ENCODE measurements around the gene DIAPH2. TPM values are rescaled to one million over a fixed set of nuclear protein-coding genes. Genes with fewer than 3 reads are reported as not detected.

DIAPH2 gene
- total RNA-seq, 1 donor from 2014 or later, result 9.4 TPM

- ATAC-seq (no peak), DNase-seq (ENCODE audit: low spot score) (no peak)
Observed at GRCh38 chrX:97366237-97366636, 681.6 kb downstream of the DIAPH2 start.

- ATAC-seq, result peak; percentile 66
- DNase-seq (ENCODE audit: low spot score), result no peak
Observed at GRCh38 chrX:97367125-97367524, 682.5 kb downstream of the DIAPH2 start.

DNA sequence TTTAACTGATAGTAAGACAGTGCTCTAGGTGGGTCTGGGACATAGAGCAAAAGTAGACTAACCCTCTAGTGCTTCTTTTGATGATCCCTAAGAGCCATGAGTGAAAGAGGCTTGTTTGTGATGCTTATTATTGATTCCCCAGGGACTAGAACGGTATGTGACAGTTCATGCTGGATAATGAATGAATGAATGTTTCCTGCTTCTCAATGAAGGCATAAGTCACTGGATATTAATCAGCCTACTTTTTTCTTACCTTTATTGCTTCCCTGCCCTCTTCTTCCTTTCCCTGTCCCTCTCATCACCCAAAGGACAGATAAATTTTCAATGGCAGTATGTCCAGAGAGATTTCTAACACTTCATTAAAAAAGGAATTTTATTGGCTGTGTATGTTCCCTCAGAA lies 685.3 kb downstream of the DIAPH2 start:
- DNase-seq (ENCODE audit: low spot score), result no peak

DNA sequence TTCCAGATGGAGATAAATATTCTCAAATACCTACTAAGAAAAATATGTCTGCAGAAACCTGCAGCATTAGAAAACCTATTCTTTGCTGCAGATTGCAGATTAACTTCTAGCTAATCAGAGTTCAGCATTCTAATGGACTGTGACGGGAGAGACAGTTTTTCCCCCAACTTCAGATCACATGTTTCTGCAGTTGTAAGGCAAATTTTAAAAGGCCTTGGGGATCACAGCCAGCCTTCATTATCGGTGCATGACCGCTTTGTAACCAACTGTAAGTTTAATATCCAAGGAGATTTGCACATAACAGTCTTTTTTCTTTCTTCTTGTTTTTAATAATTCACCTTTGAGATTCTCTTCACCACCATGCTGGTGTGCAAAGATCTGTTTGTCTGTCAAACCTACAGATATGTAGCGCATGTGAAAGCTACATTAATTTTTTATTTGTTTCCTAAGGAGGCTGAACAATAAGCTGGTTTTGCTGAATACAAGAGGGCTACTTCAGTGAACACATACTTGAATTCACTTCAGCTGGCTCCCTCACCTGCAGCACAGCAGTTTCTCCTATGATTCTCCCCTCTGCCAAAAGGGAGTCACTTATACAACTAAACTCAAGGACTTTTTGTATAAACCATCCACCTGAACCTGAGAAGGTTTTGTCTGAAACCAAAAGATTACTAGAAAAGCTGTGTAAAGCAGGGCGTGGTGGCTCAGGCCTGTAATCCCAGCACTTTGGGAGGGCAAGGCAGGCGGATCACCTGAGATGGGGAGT lies 687.5 kb downstream of the DIAPH2 start:
- no peak for ATAC-seq
- DNase-seq (ENCODE audit: low spot score), result no peak

More for the DNA sequence above, 685.3 kb downstream of the DIAPH2 start:
- no peak for ATAC-seq

DNA sequence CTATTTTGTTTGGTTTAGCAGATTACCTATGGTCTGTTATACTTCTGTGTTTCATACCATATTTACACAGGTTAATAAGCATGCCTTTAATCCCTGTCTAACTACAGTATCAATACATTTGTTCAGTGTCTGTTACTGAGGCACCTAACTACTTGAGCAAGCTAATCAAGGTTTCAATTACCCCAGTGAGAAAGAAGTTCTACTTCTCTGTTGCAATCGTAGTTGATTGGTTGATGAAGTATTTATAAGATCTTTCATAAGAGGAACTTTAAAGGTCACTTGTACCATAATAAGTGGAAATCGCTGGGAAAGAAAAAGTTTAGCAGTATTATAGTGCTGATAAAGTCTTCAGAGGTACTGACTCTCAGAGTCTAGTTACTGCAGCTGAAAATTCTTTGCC lies 689.6 kb downstream of the DIAPH2 start:
- no peak for DNase-seq (ENCODE audit: low spot score)
- no peak for ATAC-seq

DNA sequence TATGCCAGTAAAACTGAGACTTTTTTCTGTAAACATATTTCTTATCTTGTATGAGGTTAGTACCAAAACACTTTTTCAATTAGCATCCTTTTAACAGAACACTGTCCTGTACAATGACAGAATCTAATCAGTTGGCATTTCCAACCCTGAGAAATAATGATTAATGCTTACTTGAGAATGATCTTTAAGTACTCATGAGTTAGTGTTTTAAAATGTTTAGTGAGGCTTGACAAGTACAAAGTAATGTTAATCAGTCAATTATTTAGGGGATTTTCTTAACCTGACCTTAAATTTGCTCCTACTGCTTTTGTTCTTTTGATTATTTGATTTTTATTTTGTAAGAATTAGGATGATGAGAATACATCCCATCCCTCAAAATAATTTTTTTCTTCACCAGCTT lies 695.6 kb downstream of the DIAPH2 start:
- DNase-seq (ENCODE audit: low spot score) (no peak), ATAC-seq (no peak)

- DNase-seq (ENCODE audit: low spot score) (no peak), ATAC-seq (no peak)
Observed at GRCh38 chrX:97384685-97385084, 700.0 kb downstream of the DIAPH2 start.

GRCh38 chrX:97387004-97387403 lies 702.4 kb downstream of the DIAPH2 start:
- ATAC-seq (no peak), DNase-seq (ENCODE audit: low spot score) (no peak)

DNA sequence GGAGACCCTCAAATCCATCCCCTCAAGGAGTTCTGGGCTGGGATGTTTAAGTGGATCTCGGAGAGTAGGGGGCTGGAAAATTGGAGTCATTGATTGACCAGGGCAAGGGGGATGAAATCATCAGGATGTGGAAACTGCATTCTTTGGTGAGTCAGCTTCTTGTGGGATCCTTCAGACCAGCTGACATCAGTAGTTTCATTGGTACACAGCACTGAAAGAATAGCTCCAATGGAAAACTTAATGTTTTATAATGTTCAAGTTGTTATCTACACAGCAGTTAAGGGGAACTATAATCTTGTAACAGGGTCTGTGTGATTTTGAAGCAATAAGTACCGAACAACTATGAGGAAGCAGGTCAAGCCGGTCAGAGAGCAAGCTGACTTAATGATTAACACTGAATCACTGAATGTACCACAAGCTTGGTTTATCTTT lies 705.1 kb downstream of the DIAPH2 start:
- ATAC-seq (no peak), DNase-seq (ENCODE audit: low spot score) (no peak)

DNA sequence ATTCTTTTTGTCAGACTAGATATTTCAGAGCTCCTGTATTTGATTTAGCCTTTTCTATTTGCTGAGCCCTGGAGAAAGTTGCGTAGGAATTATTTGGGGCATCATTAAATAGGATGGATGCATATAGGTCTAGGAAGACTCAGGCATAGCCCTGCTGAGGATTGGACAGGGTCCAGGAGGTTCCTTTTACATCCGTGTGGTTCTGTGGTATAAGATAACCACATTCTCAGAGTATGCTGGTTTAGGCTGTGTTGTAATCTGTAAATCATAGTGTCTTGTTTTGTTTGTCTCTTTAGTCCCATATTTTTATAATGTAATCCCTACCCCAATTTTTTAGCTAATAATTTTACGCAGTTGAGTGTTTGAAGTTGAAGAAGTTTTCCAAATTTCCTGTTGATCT lies 712.7 kb downstream of the DIAPH2 start:
- ATAC-seq (no peak), DNase-seq (ENCODE audit: low spot score) (no peak)

DNA sequence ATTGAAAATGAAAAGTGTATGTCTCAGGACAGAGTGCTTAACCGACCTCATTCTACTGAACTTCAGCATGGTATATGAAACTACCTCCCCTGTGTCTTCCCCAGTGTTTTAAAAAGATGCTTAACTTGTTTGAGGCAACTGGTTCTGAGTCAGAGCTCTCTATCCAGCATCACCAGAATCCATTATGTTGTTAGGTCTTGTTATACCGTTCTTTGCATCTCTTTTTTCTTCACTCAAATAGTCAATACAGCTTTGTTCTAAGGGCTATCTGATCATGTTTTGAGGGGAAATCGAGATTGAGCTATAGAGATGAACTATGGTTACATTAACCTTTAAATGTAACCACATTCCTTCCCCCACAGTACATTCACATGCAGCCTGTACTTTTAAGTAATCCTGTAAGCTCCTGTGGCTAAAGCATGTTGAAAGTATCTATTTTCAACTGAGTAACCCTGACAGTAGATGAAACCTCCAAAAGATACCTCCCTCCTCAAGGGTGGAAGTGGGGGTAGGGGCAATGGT lies 713.4 kb downstream of the DIAPH2 start:
- ATAC-seq, result no peak

GRCh38 chrX:97399400-97399799 lies 714.8 kb downstream of the DIAPH2 start:
- DNase-seq (ENCODE audit: low spot score), result no peak
- ATAC-seq, result no peak

More for the DNA sequence above, 713.4 kb downstream of the DIAPH2 start:
- DNase-seq (ENCODE audit: low spot score), result no peak

DNA sequence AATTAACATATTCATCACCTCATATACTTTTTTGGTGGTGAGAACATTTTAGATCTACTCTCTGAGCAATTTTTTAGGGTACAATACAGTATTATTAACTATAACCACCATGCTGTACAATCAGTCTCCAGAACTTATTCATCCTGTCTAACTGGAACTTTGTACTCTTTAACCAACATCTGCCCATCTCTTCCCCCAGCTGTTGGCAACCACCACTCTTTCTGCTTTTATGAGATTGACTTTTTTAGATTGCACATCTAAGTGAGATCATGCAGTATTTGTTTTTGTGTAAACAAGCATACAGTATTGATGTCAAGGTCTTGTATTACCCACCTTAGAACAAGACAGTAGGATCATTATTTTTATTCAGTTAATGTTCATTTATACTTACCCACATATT lies 715.9 kb downstream of the DIAPH2 start:
- peak; percentile 51 for ATAC-seq

GRCh38 chrX:97401154-97401553 lies 716.5 kb downstream of the DIAPH2 start:
- DNase-seq (ENCODE audit: low spot score), result no peak
- no peak for ATAC-seq

More for the DNA sequence above, 715.9 kb downstream of the DIAPH2 start:
- no peak for DNase-seq (ENCODE audit: low spot score)

GRCh38 chrX:97401586-97402136 lies 717.0 kb downstream of the DIAPH2 start:
- no peak for ATAC-seq
- no peak for DNase-seq (ENCODE audit: low spot score)

- no peak for DNase-seq (ENCODE audit: low spot score)
- ATAC-seq, result no peak
Observed at GRCh38 chrX:97402333-97402732, 717.7 kb downstream of the DIAPH2 start.

DNA sequence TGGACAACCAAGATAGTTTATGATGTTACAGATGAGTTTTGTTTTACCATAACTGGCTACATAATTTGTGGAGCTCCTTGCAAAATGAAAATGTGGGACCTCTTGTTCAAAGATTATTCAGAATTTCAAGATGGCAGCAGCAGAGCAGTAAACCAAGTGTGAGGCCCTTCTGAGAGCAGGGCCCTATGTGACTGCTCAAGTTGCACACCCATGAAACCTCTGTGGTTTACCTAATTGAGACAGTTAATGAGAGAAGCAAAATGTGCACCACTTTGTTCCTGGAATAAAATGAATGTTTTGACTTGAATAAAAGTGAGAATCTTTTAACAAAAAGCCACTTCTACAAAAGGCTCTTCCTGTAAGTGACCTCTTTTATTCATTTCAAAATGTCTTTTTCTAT lies 718.3 kb downstream of the DIAPH2 start:
- DNase-seq (ENCODE audit: low spot score), result no peak

GRCh38 chrX:97405031-97405660 lies 720.5 kb downstream of the DIAPH2 start:
- ATAC-seq (no peak), DNase-seq (ENCODE audit: low spot score) (no peak)

More for the DNA sequence above, 718.3 kb downstream of the DIAPH2 start:
- no peak for ATAC-seq

- DNase-seq (ENCODE audit: low spot score) (peak; percentile 43), ATAC-seq (peak; percentile 65)
Observed at GRCh38 chrX:97409632-97410415, 725.2 kb downstream of the DIAPH2 start.

DNA sequence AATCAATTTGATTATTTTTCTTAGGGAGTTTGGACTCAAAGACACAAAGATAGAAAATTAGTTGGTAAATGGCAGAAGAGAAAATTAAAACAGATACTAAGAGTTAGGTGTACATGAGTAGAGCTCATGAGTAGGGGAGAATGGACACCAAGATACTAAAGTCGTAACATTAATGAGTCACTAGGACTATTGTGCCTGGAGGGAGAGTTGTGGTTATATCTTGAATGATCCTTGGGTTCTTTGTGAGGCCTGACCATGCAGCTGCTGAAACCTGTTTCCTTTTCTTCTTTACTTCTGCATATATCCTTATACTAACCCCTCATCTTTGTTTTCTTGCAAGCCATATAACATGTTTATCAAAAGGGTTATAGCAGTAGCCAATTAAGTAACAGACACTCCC lies 731.8 kb downstream of the DIAPH2 start:
- no peak for DNase-seq (ENCODE audit: low spot score)
- ATAC-seq, result no peak

- DNase-seq (ENCODE audit: low spot score) (no peak), ATAC-seq (no peak)
Observed at GRCh38 chrX:97429101-97429500, 744.5 kb downstream of the DIAPH2 start.

All from left lobe of liver (tissue), 2 donors.